H1 (cell line): ENCODE data around the gene DIP2B. TPM values are rescaled to one million over a fixed set of nuclear protein-coding genes. Genes with fewer than 3 reads are reported as not detected.

Experiments
- CTCF ChIA-PET: fragments of 300-600 bp; sonication (Branson Sonifier 250); formaldehyde crosslinking; loops from one replicate; lab custom pipeline; 2021; ENCODE audit not compliant: partially characterized antibody; lab: Charles Lee
- POLR2A ChIA-PET: fragments of 300-600 bp; sonication (Branson Sonifier 250); formaldehyde crosslinking; loops from one replicate; lab custom pipeline; 2021; ENCODE audit warnings: inconsistent platforms; ENCODE audit not compliant: partially characterized antibody; lab: Charles Lee
- DNase-seq, 2 experiments: peaks; one replicate each; pipeline versions ENCODE4 v3.0.0 to v3.0.0-alpha.2; 2010 to 2022; ENCODE audit warnings: low spot score in 2 of 2, low read depth in 1 of 2, mixed read lengths in 1 of 2
- FAIRE-seq: peaks from 2 replicates; lab custom pipeline; 2011; peaks lifted over from hg19 to GRCh38; lab: Jason Lieb, UNC
- H2AFZ ChIP-seq: 2 replicates; pipeline ENCODE4 v1.8.1; 2012; ENCODE audit warnings: low read length, inconsistent platforms
- H2AK5ac ChIP-seq: 2 replicates; pipeline ENCODE4 v1.6.1; 2013; ENCODE audit warnings: low read depth, low read length
- H2BK120ac ChIP-seq: replicated peaks from 2 replicates; pipeline ENCODE3; 2013; ENCODE audit warnings: low read depth, low read length, inconsistent platforms
- H2BK12ac ChIP-seq: 2 replicates; pipeline ENCODE4 v1.6.1; 2013; ENCODE audit warnings: low read depth, low read length
- H2BK15ac ChIP-seq: 2 replicates; pipeline ENCODE4 v1.6.1; 2013; ENCODE audit warnings: low read length
- H2BK20ac ChIP-seq: 2 replicates; pipeline ENCODE4 v1.6.1; 2013; ENCODE audit warnings: low read length
- H2BK5ac ChIP-seq: 2 replicates; pipeline ENCODE4 v1.6.1; 2013; ENCODE audit warnings: low read depth, low read length
- H3K14ac ChIP-seq: 2 replicates; pipeline ENCODE4 v1.6.1; 2013; ENCODE audit warnings: inconsistent platforms; ENCODE audit not compliant: insufficient read length
- H3K18ac ChIP-seq: 2 replicates; pipeline ENCODE4 v1.6.1; 2013; ENCODE audit warnings: low read length; ENCODE audit errors: extremely low read depth
- H3K23ac ChIP-seq: 2 replicates; pipeline ENCODE4 v1.6.1; 2013; ENCODE audit warnings: inconsistent platforms; ENCODE audit not compliant: insufficient read length
- H3K23me2 ChIP-seq: 2 replicates; pipeline ENCODE4 v1.6.1; 2013; ENCODE audit warnings: low read depth, low read length
- H3K27ac ChIP-seq: 2 replicates; pipeline ENCODE4 v1.6.1; 2011; ENCODE audit warnings: low read depth, low read length, inconsistent platforms
- H3K27me3 ChIP-seq, 4 experiments: replicated peaks in 1 of 4; 1 replicate in 1 of 4; 2 replicates in 3 of 4; pipeline versions ENCODE4 v1.6.1 to v1.8.1; 2011 to 2013; ENCODE audit warnings: low read length in 3 of 4, mild to moderate bottlenecking in 3 of 4, inconsistent platforms in 2 of 4, mixed read lengths in 2 of 4, moderate library complexity in 1 of 4; ENCODE audit not compliant: control insufficient read depth in 3 of 4, insufficient read depth in 3 of 4; ENCODE audit errors: extremely low read depth in 1 of 4
- H3K36me3 ChIP-seq, 4 experiments: 2 replicates each; pipeline versions ENCODE4 v1.6.1 to v1.8.1; 2011 to 2013; ENCODE audit warnings: mild to moderate bottlenecking in 4 of 4, low read length in 3 of 4, moderate library complexity in 2 of 4, control low read depth in 1 of 4, inconsistent platforms in 1 of 4; ENCODE audit not compliant: insufficient read depth in 4 of 4, control insufficient read depth in 2 of 4
- H3K4ac ChIP-seq: replicated peaks from 2 replicates; pipeline ENCODE3; 2013; ENCODE audit warnings: low read length, low read depth, mixed read lengths, inconsistent platforms; ENCODE audit not compliant: insufficient read length
- H3K4me1 ChIP-seq, 4 experiments: replicated peaks in 1 of 4; 1 replicate in 1 of 4; 2 replicates in 3 of 4; pipeline versions ENCODE4 v1.6.1 to v1.8.1; 2011 to 2013; ENCODE audit warnings: low read length in 3 of 4, inconsistent platforms in 2 of 4, mixed read lengths in 1 of 4; ENCODE audit not compliant: insufficient read depth in 4 of 4, control insufficient read depth in 3 of 4
- H3K4me2 ChIP-seq, 2 experiments: 2 replicates each; pipeline versions ENCODE4 v1.6.1 to v1.8.1; 2011 to 2013; ENCODE audit warnings: low read depth in 2 of 2, low read length in 2 of 2, control low read depth in 1 of 2, inconsistent platforms in 1 of 2, mild to moderate bottlenecking in 1 of 2; ENCODE audit not compliant: insufficient read depth in 1 of 2
- H3K4me3 ChIP-seq, 4 experiments: fragments of 200-600, 300-600 bp in 1 of 4; sonication (generic), shearing (Covaris generic), sonication (Bioruptor Twin) in 1 of 4; 2 replicates each; pipeline versions ENCODE4 v1.5.1 to v1.8.1; 2011 to 2016; ENCODE audit warnings: low read length in 4 of 4, low read depth in 3 of 4, control low read depth in 2 of 4, inconsistent platforms in 2 of 4, mild to moderate bottlenecking in 2 of 4, mixed read lengths in 1 of 4, moderate library complexity in 1 of 4; ENCODE audit not compliant: insufficient read depth in 2 of 4; ENCODE audit errors: extremely low read depth in 1 of 4
- H3K56ac ChIP-seq: replicated peaks from 2 replicates; pipeline ENCODE3; 2013; ENCODE audit warnings: low read depth, mild to moderate bottlenecking, mixed read lengths, low read length, inconsistent platforms; ENCODE audit not compliant: insufficient read length
- H3K79me1 ChIP-seq: 2 replicates; pipeline ENCODE4 v1.6.1; 2013; ENCODE audit warnings: low read depth, low read length, control low read depth
- H3K79me2 ChIP-seq, 2 experiments: 2 replicates each; pipeline versions ENCODE4 v1.6.1 to v1.8.1; 2012 to 2013; ENCODE audit warnings: low read length in 2 of 2, mild to moderate bottlenecking in 2 of 2, inconsistent platforms in 1 of 2; ENCODE audit not compliant: insufficient read depth in 2 of 2, control insufficient read depth in 1 of 2
- H3K9ac ChIP-seq, 4 experiments: replicated peaks in 1 of 4; 1 replicate in 1 of 4; 2 replicates in 3 of 4; pipeline versions ENCODE4 v1.6.1 to v1.8.1; 2011 to 2013; ENCODE audit warnings: low read depth in 3 of 4, low read length in 3 of 4, control low read depth in 2 of 4, mild to moderate bottlenecking in 2 of 4, moderate library complexity in 2 of 4, inconsistent platforms in 1 of 4; ENCODE audit errors: extremely low read depth in 1 of 4
- H3K9me3 ChIP-seq, 2 experiments: 2 replicates each; pipeline versions ENCODE4 v1.6.1 to v1.8.1; 2012 to 2013; ENCODE audit warnings: mild to moderate bottlenecking in 2 of 2, moderate library complexity in 2 of 2, control low read depth in 1 of 2, inconsistent platforms in 1 of 2, low read depth in 1 of 2, low read length in 1 of 2, mixed read lengths in 1 of 2; ENCODE audit not compliant: insufficient read depth in 2 of 2
- H4K20me1 ChIP-seq, 2 experiments: replicated peaks in 1 of 2; 2 replicates each; pipeline versions ENCODE3 to v1.8.1; 2011 to 2013; ENCODE audit warnings: inconsistent platforms in 2 of 2, low read length in 2 of 2, mild to moderate bottlenecking in 1 of 2; ENCODE audit not compliant: insufficient read depth in 2 of 2, control insufficient read depth in 1 of 2
- H4K5ac ChIP-seq: 2 replicates; pipeline ENCODE4 v1.6.1; 2013; ENCODE audit warnings: low read length, low read depth, mixed read lengths, inconsistent platforms; ENCODE audit not compliant: insufficient read length
- H4K8ac ChIP-seq: 2 replicates; pipeline ENCODE4 v1.8.0; 2013; ENCODE audit warnings: mild to moderate bottlenecking, moderate library complexity, low read length, inconsistent platforms; ENCODE audit not compliant: insufficient read depth; ENCODE audit errors: extremely low read depth
- H4K91ac ChIP-seq: replicated peaks from 2 replicates; pipeline ENCODE3; 2013; ENCODE audit warnings: low read length, mixed read lengths, inconsistent platforms; ENCODE audit not compliant: insufficient read length
- BRCA1 ChIP-seq: IDR thresholded peaks from 2 replicates; pipeline ENCODE4 v1.6.1; 2012; ENCODE audit warnings: low read depth, low read length, improper control_type of control experiment
- CBX5 ChIP-seq: fragments of 300-800, 300-1000 bp; sonication (generic); IDR thresholded peaks from 2 replicates; pipeline ENCODE4 v1.7.1; 2016; ENCODE audit warnings: antibody characterized with exemption, low read length, low read depth
- CEBPB ChIP-seq: IDR thresholded peaks from 2 replicates; pipeline ENCODE4 v1.6.1; 2012; ENCODE audit warnings: low read depth, low read length
- GTF2F1 ChIP-seq: IDR thresholded peaks from 2 replicates; pipeline ENCODE4 v1.6.1; 2012; ENCODE audit warnings: low read depth, low read length, improper control_type of control experiment, borderline replicate concordance
- SAP30 ChIP-seq: fragments of 300-600 bp; sonication (generic); IDR thresholded peaks from 2 replicates; pipeline ENCODE4 v1.7.1; 2012; ENCODE audit warnings: low read length, moderate library complexity, mild to moderate bottlenecking, inconsistent platforms; ENCODE audit not compliant: insufficient read depth, insufficient replicate concordance
- SIN3A ChIP-seq, 2 experiments: IDR thresholded peaks in 1 of 2; conservative IDR thresholded peaks in 1 of 2; 2 replicates each; pipeline ENCODE4 v1.6.1; 2011 to 2012; ENCODE audit warnings: low read length in 2 of 2, improper control_type of control experiment in 1 of 2, low read depth in 1 of 2, mild to moderate bottlenecking in 1 of 2
- TAF1 ChIP-seq: IDR thresholded peaks from 2 replicates; pipeline ENCODE4 v1.6.1; 2011; ENCODE audit warnings: mild to moderate bottlenecking, low read depth, low read length
- WGBS, 2 experiments: shearing (Covaris generic) in 1 of 2; methylation state at CpG; one replicate each; pipeline versions ENCODE4 v1.1.6 to v1.1.7; 2013 to 2015; ENCODE audit warnings: low lambda C conversion rate in 2 of 2, mixed read lengths in 2 of 2, inconsistent platforms in 1 of 2, low coverage in 1 of 2, missing lambda C conversion rate in 1 of 2; ENCODE audit not compliant: insufficient replicate concordance in 2 of 2, insufficient coverage in 1 of 2, insufficient read length in 1 of 2; ENCODE audit errors: extremely low coverage in 1 of 2, missing lambda C conversion rate in 1 of 2; 5-methylcytosine and 5-hydroxymethylcytosine counted together
- polyA plus RNA-seq, 7 experiments: library from polyadenylated mRNA; depleted of rRNA in 3 of 7; stranded (reverse) in 5 of 7; unstranded in 2 of 7; fragments of >200 nt in 5 of 7; fragments of 200-250 nt in 2 of 7; gene quantifications; 1 replicate in 5 of 7; 2 replicates in 1 of 7; 4 replicates in 1 of 7; pipeline versions ENCODE4 v1.2.1 to v1.2.3, GENCODE V29; 2011 to 2013; ENCODE audit warnings: missing spikeins in 2 of 7, mixed read lengths in 2 of 7
- total RNA-seq: library from RNA; stranded (reverse); fragmentation: NEBNext Ultra II Directional; extraction: Animal tissue kit (Norgen Biotek cat#: 25700); gene quantifications from 2 replicates; pipeline ENCODE4 v1.2.1, GENCODE V29; 2021

DIP2B gene
- total and polyA plus RNA-seq, 2 of the 8 experiments (the other 6 are each of a cell fraction or from before 2014, with no cell fraction given): 11.1 to 29.6 TPM

GRCh38 chr12:50647031-50647430 lies 142.2 kb downstream of the DIP2B start:
- POLR2A ChIA-PET: interaction anchor here (0.8 kb wide), 1 partner anchor 125 kb away, joined by 3 read pairs; no protein-coding TSS in a partner anchor
- Histone ChIP-seq H2BK15ac (no peak overlapping the region), H3K4me2 (no peak overlapping the region), H3K4ac (no peak overlapping the region), H3K36me3 (0 out of 8 replicates have a peak, but pooled peaks cover 0 to 2% (median 0%) of the 10 kb centered on the region in 4 experiments), H2BK120ac (no peak overlapping the region), H4K8ac (no peak overlapping the region), H2BK5ac (no peak overlapping the region), H2AK5ac (no peak overlapping the region), H4K5ac (no peak overlapping the region), H3K23me2 (no peaks in the 10 kb centered on the region; the same call in 1 of the 2 replicates), H4K91ac (no peak overlapping the region), H3K23ac (no peak overlapping the region), H3K56ac (no peak overlapping the region), H4K20me1 (no peaks in the 10 kb centered on the region), H3K4me1 (no peaks in the 10 kb centered on the region), H3K14ac (no peak overlapping the region), H3K18ac (no peak overlapping the region), H2BK12ac (no peak overlapping the region), H3K27ac (no peak overlapping the region), H3K9me3 (no peaks in the 10 kb centered on the region), H2AFZ (no peak overlapping the region), H3K9ac (no peak overlapping the region), H3K27me3 (no peaks in the 10 kb centered on the region), H3K4me3 (no peak overlapping the region), H2BK20ac (no peak overlapping the region), H3K79me1 (no peaks in the 10 kb centered on the region), H3K79me2 (no peaks in the 10 kb centered on the region)
- FAIRE-seq (no peak), DNase-seq (no peak)
- CTCF ChIA-PET: interaction anchor here (1.5 kb wide), 1 partner anchor 9 kb away, joined by 5 read pairs; no protein-coding TSS in a partner anchor
- no peak for TF ChIP-seq TAF1
- TF ChIP-seq GTF2F1: no peak
- TF ChIP-seq CBX5: no peak
- TF ChIP-seq SIN3A (conservative IDR thresholded peaks at IDR 0.05 in 1 of 2, IDR thresholded peaks at IDR 0.05 in 1 of 2; ENCODE audit: low read depth in 1 of 2, low read length in 2 of 2): no peak
- no peak for TF ChIP-seq BRCA1
- no peak for TF ChIP-seq CEBPB
- no peak for TF ChIP-seq SAP30
- WGBS, 2 experiments: 90% methylated on average over 8 of the region's 8 CpGs; no CpG with 5 or more reads in 1 of the 2 experiments
